Measurements from ENCODE around the gene FAIM2. TPM values are rescaled to one million over a fixed set of nuclear protein-coding genes. Genes with fewer than 3 reads are reported as not detected.
A peak's percentile ranks its signal among the peaks of the same experiment; 100 is the strongest.

Gene FAIM2
- total and polyA plus RNA-seq, 9 donors, result under 0.01 to 19.3 (median 2.4) TPM

DNA sequence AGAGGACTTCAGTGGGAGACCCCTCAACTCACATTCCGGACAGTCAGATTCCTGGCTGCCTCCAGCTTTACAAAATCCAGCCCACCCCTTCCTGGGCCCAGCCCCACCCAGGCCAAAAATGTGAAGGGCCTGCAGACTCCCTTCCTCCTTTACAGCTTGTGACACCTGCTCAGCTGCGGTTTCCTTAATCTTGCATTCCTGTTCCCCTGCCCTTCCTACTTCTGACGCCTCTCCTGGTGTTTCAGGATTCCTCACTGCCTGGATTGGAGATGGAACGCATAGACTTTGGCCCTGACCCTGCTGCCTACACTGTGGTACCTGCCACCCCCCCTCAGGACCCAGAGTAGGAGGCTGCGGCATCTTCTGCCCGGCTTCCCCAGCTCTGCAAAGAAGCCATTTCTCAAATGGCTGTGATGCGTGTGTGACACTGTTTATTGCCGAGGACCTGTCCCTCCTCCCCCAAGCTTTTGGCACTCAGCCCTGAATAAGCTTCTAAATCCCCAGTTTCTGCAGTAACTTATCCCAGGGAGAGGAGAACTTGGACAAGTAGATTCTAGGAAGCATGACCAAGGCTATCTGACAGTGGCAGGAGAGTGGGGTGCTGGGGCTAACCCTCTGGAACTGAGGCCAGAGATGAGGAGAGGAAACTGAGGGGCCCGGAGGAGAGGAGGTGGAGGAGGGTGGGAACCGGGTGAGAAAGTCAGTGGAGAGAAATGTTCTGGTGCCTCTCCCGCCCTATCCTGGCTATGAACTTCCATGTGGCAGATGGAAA lies 35.9 kb downstream of the FAIM2 start:
- TF ChIP-seq CTCF (IDR thresholded peaks at IDR 0.05) (no peak), POLR2A (IDR thresholded peaks at IDR 0.05) (no peak), EP300 (IDR thresholded peaks at IDR 0.05) (no peak)
- Histone ChIP-seq H3K4me1 (ENCODE audit: insufficient read depth) (peaks cover 21% of the 10 kb centered on the region), H3K27ac (peak overlapping the region in 1 of 2 donors; percentile 47), H3K9me3 (no peaks in the 10 kb centered on the region), H3K27me3 (no peaks in the 10 kb centered on the region), H3K4me3 (no peak overlapping the region), H3K36me3 (no peaks in the 10 kb centered on the region)
- intact Hi-C loops (cut with DNase I), result loop anchor here (1.0 to 10.0 kb wide), 7 partner anchors 80 to 207 kb away; partner anchors contain the start of genes ASIC1 (in 2 of the 4) and AQP5 (in 1 of the 4)
- 30 to 34% (median 33%) methylated on average over 11 of the region's 11 CpGs for WGBS, 3 donors
- DNase-seq, result peak in 1 of 5 donors; percentile 37

- 23 to 25% (median 25%) methylated on average over 19 of the region's 19 CpGs for WGBS, 3 donors
- intact Hi-C loops (cut with DNase I), result loop anchor here (1.0 to 10.0 kb wide), 7 partner anchors 80 to 208 kb away; partner anchors contain the start of genes ASIC1 (in 2 of the 4) and AQP5 (in 1 of the 4)
- Histone ChIP-seq H3K4me1 (ENCODE audit: insufficient read depth) (peaks cover 21% of the 10 kb centered on the region), H3K9me3 (no peaks in the 10 kb centered on the region), H3K4me3 (no peak overlapping the region), H3K36me3 (no peaks in the 10 kb centered on the region), H3K27me3 (no peaks in the 10 kb centered on the region), H3K27ac (no peak overlapping the region)
- peak; percentile 65 to 86 (median 85) for DNase-seq
- TF ChIP-seq POLR2A (IDR thresholded peaks at IDR 0.05), result no peak
- no peak for TF ChIP-seq EP300 (IDR thresholded peaks at IDR 0.05)
- peak; percentile 87 to 90 (median 88) for TF ChIP-seq CTCF (IDR thresholded peaks at IDR 0.05)
Observed at GRCh38 chr12:49866859-49867569, 36.7 kb downstream of the FAIM2 start.

DNA sequence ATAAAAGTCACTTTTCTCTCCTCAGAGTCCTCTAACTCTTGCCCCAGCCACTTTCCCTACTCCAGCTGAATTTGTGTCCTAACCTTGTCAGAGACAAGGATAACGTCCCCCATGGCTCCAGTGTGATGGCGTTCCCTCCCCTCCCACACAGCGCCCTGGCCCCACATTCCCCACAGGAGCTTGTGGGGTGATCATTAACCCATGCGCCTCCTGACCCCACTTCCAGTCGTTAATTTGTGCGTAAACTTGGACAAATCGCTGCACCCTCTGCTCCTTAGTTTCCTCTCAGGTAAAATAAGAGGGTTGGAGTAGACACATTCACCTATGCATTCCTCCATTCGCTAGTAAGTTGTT lies 37.9 kb downstream of the FAIM2 start:
- H3K4me1 ChIP-seq (ENCODE audit: insufficient read depth), result peaks cover 21% of the 10 kb centered on the region
- WGBS, 3 donors, result 66 to 77% (median 73%) methylated on average over 8 of the region's 8 CpGs
- DNase-seq, result no peak
- H3K27ac ChIP-seq, result no peak overlapping the region
- intact Hi-C loops (cut with DNase I), result loop anchor here (5.0 to 10.0 kb wide), 6 partner anchors 82 to 209 kb away; partner anchors contain the start of genes ASIC1 (in 2 of the 4) and AQP5 (in 1 of the 4)
- H3K36me3 ChIP-seq, result no peaks in the 10 kb centered on the region
- TF ChIP-seq CTCF (IDR thresholded peaks at IDR 0.05), result no peak
- TF ChIP-seq POLR2A (IDR thresholded peaks at IDR 0.05), result no peak
- no peak for TF ChIP-seq EP300 (IDR thresholded peaks at IDR 0.05)
- H3K4me3 ChIP-seq, result no peak overlapping the region
- no peaks in the 10 kb centered on the region for H3K27me3 ChIP-seq
- no peaks in the 10 kb centered on the region for H3K9me3 ChIP-seq

DNA sequence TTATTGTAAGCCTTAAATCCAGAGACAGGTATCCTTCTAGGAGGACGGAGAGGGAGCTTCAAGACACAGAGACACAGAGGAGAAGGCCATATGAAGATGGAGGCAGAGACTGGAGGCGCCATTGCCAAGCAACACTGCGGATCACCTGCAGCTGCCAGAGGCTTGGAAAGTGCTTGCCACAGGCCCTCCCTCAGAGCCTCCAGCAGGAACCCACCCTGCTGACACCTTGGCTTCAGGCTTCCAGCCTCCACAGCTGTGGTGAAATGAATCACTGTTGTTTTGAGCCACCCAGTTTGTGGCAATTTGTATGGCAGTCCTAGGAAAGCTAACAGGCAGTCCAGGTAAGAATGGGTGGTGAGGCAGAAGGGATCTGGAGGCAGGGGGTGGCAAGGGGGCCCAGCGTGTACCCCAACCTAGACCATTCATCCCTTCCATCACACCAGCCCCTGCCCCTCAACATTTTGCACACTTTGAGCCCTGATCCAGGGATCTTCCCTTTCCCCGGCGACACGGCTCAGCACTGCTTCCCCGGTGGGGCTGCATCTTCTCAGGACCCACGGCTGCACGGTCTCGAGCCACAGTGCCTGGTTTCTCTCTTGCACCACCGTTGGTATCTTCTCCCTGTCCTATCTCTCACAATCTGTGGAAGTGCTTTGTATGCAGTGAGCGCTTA lies 38.5 kb downstream of the FAIM2 start:
- no peak for DNase-seq
- no peaks in the 10 kb centered on the region for H3K36me3 ChIP-seq
- no peak overlapping the region for H3K4me3 ChIP-seq
- H3K27ac ChIP-seq, result no peak overlapping the region
- H3K4me1 ChIP-seq (ENCODE audit: insufficient read depth), result peaks cover 21% of the 10 kb centered on the region
- no peaks in the 10 kb centered on the region for H3K9me3 ChIP-seq
- TF ChIP-seq CTCF (IDR thresholded peaks at IDR 0.05) (no peak), POLR2A (IDR thresholded peaks at IDR 0.05) (no peak), EP300 (IDR thresholded peaks at IDR 0.05) (no peak)
- 81 to 88% (median 82%) methylated on average over 13 of the region's 13 CpGs for WGBS, 3 donors
- intact Hi-C loops (cut with DNase I), result loop anchor here (5.0 to 10.0 kb wide), 6 partner anchors 82 to 210 kb away; partner anchors contain the start of genes ASIC1 (in 2 of the 4) and AQP5 (in 1 of the 4)
- no peaks in the 10 kb centered on the region for H3K27me3 ChIP-seq
